GM18907 (cell line): Measurements from ENCODE around the gene KMT2C.
A peak's percentile ranks its signal among the peaks of the same experiment; 100 is the strongest.
"Not testable (repeated sequence)": the region's sequence is repeated elsewhere in the genome, so short reads cannot be mapped to it uniquely, and the experiment has no call there.

Experiments
- ATAC-seq: cut with Tn5 transposase; IDR thresholded peaks from one replicate; pipeline ENCODE4 v1.9.1; 2021; ENCODE audit warnings: mild to moderate bottlenecking, moderate library complexity; ENCODE audit not compliant: unreplicated experiment

Gene KMT2C

DNA sequence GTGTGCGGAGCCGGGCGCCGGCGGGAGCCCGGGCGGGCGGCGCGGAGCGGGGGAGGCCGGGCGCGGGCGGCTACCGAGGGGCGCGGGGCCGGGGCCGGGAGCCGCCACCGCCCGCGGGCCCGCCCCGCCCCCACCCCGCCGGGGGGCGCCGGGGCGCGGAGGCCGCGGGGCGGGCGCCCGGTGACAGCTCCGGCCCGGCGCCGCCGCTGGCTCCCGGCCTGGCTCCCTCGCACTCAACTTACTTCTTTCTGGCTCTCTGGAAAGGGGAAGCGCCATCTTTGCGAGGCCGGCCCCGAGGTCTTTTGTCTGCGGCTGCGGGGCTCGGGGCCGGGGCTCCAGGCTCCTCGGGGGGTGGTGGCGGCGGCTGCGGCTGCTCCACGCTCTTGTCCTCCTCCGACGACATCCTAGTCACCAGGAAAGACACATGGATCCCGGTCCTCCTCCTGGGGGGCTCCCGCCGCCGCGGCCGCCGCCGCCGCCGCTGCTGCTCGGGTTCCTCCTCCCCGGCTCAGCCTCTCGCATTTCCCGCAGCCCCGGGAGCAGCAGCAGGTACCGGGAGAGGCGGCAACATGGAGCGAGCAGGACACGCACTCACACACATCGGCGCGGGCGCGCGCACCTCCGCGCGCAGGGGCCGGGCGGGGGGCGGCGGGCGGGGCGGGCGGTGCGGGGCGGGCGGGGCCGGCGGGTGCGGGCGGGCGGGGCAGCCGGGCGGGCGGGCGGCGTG, at the start of gene KMT2C:
KMT2C (minus strand) TSS at position 620 of the 727 bp plus-strand sequence; CDS start at position 403, 217 bp downstream.
- peak; percentile 23 for ATAC-seq

DNA sequence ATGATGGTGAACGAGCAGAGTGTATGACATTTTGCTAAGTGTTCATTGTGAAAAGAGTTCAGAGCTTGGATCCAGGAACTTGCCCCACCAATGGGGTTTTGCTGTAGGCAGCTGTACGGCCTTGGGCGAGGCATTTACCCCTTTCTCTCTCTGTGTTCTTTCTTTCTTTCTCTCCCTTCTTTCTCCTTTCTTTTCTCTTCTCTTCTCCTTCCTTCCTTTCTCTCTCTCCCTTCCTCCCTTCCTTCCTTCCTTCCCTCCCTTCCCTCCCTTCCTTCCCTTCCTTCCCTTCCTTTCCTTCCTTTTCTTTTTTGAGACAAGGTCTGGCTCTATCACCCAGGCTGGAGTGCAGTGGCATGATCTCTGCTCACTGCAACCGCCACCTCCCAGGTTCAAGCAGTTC, 45.3 kb upstream of the KMT2C start:
- ATAC-seq, result no peak

DNA sequence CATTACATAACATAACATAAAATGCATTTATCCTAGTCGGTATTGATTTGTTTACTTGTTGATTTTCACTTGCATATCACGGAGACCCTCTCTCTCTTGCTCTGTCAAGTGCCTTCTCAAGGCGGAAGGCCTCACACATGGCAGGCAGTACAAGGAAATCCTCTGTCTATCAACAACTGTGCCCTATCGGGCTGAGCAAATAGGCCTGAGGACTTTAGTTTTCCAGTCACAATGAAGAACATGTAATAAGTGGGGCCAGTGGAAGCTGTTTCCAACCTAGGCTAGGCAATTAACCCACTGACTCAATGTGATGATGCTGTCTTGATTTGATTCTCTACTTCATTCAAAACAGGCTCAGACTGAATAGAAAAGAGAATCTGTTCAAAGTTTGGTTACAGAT, 44.9 kb upstream of the KMT2C start:
- ATAC-seq, result no peak

DNA sequence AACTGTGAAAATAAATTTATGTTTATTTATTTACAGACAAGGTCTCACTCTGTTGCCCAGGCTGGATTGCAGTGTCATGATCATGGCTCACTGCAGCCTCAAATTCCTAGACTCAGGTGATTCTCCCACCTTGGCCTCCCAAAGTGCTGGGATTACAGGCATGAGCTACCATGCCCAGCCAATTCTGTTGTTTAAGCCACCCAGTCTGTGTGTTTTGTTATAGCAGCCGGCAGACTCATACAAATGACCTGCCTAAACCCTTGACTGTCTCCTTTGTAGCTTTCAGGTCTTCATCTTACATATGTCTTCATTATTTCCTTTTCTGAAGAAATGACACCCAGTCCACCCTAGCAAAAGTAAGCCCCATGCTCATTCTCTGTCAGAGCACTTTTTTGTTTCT, 43.8 kb upstream of the KMT2C start:
- ATAC-seq, result no peak

DNA sequence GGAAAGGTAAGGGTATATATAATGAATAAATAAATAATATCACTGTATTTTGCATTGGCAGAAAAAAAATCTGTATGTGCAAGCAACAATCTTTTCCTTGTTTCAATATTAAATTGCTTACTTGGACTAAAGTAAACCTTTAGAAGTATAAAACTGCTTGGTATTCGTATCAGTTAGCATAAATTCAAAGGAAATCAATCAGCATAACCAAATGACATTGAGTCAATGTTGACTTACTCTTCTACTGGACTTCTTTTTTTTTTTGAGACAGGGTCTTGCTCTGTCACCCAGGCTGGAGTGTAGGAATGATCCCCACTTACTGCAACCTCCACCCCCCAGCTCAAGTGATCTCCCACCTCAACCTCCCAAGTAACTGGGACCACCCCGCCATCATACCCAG, 42.3 kb upstream of the KMT2C start:
- no peak for ATAC-seq

DNA sequence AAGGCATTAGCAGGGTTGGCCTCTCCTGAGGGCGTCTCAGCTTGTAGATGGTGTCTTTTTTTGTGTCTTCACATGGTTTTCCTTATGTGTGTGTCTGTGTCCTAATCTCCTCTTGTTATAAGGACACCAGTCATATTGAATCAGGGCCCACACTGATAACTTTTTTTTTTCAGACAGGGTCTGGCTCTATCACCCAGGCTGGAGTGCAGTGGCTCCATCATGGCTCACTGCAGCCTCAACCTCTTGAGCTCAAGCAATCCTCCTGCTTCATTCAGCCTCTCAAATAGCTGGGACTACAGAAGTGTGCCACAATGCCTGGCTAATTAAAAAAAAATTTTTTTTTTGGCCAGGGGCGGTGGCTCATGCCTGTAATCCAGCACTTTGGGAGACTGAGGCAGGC, 41.3 kb upstream of the KMT2C start:
- ATAC-seq, result no peak

DNA sequence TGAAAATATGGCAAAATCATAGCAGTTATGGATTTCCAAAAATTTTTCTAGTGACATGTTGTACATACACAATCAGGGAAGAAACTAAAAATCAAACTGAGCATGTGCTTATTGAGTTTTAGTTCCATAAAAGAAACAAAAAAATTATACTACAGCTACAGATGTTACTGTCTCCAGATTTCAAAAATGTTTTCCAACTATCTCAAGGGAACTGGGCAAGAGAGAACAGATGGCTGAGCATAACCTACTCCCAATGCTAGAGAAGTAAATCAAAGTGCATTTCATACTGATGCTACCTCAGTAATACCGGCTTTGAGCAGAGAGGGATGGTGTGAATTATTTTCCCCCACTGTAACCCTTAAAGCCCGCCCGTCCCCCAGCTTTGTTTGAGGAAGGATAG, 40.7 kb upstream of the KMT2C start:
- no peak for ATAC-seq

DNA sequence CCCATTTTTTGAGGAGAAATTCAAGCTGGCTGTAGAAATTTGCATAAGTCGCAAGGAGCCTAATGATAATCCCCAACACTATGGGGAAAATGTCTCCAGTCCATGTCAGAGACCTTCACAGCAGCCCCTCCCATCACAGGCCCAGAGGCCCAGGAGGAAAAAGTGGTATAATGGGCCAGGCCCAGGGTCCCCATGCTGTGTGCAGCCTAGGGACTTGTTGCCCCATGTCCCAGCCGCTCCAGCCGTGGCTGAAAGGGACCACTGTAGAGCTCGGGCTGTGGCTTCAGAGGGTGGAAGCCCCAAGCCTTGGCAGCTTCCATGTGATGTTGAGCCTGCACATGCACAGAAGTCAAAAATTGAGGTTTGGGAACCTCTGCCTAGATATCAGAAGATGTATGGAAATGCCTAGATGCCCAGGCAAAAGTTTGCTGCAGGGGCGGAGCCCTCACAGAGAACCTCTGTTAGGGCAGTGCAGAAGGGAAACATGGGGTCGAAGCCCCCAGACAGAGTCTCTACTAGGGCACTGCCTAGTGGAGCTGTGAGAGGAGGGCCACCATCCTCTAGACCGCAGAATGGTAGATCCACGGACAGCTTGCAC, 35.3 kb upstream of the KMT2C start:
- ATAC-seq, result not testable (repeated sequence)

DNA sequence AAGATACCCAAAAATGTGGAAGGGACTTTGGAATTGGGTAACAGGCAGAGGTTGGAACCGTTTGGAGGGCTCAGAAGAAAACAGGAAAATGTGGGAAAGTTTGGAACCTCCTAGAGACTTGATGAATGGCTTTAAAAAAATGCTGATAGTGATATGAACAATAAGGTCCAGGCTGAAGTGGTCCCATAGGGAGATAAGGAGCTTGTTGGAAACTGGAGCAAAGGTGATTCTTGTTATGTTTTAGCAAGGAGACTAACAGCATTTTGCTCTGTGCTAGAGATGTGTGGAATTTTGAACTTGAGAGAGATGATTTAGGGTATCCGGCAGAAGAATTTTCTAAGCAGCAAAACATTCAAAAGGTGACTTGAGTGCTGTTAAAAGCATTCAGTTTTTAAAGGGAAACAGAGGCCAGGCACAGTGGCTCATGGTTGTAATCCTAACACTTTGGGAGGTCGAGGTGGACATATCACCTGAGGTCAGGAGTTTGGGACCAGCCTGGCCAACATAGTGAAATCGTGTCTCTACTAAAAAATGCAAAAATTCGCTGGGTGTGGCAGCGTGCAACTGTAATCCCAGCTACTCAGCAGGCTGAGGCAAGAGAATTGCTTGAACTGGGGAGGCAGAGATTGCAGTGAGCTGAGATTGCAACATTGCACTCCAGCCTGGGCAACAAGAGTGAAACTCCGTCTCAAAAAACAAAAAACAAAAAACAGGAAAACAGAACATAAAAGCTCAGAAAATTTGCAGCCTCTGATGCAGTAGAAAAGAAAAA, 34.6 kb upstream of the KMT2C start:
- not testable (repeated sequence) for ATAC-seq

DNA sequence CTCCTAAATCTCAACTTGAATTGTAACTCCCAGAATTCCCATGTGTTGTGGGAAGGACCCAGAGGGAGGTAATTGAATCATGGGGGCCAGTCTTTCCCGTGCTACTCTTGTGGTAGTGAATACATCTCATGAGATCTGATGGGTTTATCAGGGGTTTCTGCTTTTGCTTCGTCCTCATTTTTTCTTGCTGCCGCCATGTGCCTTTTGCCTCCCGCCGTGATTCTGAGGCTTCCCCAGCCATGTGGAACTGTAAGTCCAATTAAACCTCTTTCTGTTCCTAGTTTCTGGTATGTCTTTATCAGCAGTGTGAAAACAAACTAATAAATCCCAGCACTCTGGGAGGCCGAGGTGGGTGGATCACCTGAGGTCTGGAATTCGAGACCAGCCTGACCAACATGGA, 33.8 kb upstream of the KMT2C start:
- ATAC-seq, result not testable (repeated sequence)

DNA sequence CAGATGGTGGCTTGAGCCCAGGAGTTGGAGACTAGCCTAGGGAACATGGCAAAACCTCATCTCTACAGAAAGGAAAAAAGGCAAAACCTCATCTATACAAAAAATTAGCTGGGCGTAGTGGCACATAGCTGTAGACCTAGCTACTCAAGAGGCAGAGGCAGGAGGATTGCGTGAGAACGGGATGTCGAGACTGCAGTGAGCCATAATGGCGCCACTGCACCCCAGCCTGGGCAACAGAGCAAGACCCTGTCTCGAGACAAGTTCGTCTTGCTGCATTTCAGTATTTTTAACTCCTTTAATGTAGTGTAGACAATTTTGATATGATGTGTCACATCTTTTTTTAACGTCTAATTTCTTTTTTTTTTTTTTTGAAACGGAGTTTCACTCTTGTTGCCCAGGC, 31.4 kb upstream of the KMT2C start:
- no peak for ATAC-seq

DNA sequence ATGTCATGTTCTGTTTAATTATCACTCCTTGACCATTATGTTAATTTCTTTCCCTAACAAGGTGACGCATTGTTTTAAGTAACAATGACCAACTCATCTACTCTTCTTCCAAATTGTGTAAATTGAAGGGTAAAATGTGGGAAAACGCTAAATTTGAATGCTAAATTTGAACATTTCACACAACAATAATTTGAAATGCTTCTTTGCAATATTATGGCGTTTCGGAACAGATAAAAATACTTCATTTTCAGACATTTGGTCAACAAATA, 29.2 kb upstream of the KMT2C start:
- no peak for ATAC-seq

DNA sequence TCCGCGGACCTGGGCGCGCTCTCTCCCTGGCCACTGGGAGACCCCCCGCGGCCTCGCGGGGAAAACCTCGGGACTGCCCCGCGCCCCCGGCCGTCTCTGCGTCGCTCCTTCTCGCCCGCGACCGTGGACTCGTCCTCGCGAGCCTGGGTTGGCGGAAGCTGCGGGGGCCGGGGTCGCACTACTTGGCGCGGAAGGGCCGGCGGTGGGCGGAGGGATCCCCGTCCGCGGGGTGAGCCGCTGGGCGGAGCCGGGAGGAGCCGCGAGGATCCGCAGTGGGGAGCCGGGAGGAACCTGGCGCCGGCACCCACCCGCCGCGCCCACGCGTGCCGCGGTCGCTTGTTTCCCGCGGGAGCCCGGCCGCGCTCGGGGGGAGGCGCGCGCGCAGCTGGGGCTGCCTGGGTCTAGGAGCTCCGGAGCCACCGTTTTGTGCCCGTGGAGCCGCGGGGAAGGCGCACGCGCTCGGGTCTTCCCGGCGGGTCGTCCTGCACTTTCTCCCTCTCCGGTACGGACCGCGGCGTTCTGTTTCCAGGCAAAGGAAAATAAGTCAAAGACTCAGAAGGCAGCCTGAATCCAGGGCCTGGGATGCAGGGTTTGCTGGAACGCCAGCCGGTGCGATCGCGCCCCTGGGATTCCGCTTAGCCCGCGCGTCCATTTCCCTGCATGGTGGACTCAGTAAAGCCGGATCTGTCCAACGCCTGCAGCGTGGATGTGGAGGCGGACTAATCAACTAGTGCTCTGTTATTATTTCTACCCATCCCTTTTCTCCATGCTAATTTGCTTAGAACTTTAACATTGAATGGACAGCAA, 28.7 kb upstream of the KMT2C start:
- ATAC-seq, result peak; percentile 56

DNA sequence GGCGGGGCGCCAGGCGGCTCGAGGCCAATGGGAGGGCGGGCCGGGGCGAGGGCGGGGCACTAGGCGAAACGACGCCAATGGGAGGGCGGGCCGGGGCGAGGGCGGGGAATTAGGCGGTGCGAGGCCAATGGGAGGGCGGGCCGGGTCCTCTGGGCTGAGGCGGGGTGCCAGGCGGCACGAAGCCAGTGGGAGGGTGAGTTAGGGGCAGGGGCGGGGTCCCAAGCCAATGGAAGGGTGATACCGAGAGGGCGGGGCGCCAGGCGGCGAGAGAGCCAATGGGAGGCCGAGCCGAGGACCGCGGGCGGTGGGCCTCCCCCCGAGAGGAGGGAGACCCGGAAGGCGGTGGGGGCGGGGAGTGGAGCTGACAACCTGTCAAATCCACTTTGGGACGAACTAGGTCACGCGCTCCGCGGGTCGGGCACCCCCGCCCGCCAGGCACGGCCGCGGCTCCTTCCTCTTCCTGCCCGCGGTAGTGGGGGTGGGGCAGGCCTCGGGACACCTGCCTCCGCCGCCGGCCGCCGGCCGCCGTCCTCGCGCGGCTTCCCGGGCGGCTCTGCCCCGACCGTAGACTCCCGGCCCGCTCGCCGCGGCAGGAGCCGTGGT, 28.0 kb upstream of the KMT2C start:
- ATAC-seq, result peak; percentile 89

DNA sequence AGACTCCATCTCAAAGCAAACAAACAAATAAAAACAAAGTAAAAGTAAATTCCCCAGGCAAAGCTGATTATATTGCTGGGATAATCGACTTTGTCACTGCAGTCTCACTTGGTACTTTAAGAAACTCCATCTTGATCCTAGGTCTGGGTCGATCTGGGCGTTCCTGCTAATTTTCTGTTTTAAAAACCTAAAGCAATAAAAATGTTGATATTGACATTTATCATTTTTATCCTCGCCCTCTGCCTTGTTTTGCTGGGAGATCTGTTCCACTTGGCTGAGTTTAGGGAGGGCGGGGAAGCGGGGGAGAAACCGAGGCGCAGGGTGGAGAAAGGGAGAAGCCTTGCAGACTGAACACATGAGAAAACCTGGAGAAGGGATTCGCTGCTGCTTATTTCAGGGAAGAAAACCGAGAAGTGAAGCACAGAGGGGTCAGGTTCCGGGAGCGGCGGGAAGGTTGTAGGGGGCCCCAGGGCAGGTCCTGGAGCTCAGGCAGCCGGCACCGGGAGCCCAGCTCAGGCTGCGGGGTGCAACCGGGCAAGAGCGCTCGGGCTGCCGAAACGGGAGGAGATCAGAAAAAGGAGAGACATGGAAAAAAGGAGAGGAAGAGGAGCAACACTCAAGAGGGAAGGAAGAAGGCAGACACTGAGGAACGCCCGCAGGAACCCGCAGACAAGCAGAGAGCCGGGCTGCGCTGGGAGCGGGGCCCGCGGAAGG, 27.3 kb upstream of the KMT2C start:
- ATAC-seq, result peak; percentile 20

DNA sequence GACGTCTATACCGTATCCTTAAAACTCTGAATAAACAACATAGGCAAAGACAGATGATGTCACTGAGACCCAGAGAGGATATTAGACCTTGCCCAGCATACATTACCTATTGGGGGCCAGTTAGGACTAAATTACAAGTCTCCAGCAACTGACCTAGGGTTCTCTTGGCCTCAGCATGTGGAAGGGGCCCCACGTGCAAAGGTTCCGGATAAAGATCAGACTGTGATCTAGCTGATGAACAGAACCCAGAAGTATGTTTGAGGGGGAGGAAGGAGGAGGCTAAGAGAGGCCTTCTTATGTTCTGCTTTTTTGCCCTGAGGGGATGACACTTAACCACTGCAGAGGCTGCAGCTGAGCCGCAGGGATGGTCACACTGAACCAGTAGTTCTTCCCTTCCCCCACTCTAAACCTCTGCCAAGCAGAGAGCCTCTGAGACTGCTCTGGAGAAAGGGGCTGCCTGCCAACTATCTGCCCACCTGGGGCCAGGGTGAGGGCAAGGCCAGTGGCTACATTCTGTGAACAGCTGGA, 24.0 kb upstream of the KMT2C start:
- ATAC-seq, result no peak

DNA sequence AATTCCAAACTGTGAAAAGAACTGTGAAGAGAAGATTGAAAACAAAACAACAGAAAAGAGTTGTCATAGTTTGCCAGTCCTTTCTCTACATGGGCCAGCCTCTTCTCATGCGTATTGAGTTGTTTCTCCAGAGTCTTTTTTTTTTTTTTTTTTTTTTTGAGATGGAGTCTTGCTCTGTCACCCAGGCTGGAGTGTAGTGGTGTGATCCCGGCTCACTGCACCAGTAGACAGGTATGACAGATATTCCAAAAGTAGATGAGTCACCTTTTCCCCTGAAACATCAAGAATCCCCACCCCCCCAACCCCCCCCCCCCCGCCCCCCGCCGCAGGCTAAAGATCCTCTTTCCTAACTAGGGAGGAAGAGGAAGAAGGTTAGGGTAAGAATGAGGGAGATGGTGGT, 15.6 kb upstream of the KMT2C start:
- ATAC-seq, result no peak

DNA sequence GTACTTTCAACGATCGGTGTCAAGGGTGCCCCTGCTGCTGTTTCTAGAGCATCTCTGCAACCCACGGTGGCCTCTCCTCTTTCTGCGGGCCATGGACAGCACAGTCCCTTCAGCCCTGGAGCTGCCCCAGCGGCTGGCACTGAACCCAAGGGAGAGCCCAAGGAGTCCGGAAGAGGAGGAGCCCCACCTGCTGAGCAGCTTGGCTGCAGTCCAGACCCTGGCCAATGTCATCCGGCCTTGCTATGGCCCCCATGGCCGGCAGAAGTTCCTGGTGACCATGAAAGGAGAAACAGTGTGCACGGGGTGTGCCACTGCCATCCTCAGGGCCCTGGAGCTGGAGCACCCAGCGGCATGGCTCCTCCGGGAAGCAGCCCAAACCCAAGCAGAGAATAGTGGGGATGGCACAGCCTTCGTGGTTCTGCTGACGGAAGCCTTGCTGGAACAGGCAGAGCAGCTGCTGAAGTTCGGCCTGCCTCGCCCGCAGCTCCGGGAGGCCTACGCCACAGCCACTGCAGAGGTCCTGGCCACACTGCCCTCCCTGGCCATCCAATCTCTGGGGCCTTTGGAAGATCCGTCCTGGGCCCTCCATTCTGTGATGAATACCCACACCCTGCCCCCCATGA, 9.7 kb upstream of the KMT2C start:
- ATAC-seq, result not testable (repeated sequence)

DNA sequence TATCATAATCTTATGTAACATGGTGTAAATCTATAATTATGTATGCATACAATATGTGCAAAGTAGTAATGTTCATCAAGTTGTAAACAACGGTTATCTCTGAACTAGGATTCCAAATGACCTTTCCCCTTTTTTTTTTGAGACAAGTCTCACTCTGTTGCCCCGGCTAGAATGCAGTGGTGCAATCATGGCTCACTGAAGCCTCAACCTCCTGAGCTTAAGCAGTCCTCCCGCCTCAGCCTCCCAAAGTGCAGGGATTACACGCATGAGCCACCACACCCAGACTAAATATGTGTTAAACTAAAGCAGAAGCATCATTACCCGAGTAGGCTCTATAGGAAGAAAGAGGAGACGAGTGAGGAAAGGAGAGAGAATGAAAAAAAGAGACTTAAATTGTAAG, 7.8 kb upstream of the KMT2C start:
- no peak for ATAC-seq
